SIG-M5 treated with dmso at 0.1 percent for 504 hours (cell line): Measurements from ENCODE around the gene ZNF17.
"Not testable (repeated sequence)": the region's sequence is repeated elsewhere in the genome, so short reads cannot be mapped to it uniquely, and the experiment has no call there.

Experiments
- DNase-seq: peaks from one replicate; lab custom pipeline; 2025; ENCODE audit not compliant: unreplicated experiment; lab: John Stamatoyannopoulos, UW

ZNF17 gene

DNA sequence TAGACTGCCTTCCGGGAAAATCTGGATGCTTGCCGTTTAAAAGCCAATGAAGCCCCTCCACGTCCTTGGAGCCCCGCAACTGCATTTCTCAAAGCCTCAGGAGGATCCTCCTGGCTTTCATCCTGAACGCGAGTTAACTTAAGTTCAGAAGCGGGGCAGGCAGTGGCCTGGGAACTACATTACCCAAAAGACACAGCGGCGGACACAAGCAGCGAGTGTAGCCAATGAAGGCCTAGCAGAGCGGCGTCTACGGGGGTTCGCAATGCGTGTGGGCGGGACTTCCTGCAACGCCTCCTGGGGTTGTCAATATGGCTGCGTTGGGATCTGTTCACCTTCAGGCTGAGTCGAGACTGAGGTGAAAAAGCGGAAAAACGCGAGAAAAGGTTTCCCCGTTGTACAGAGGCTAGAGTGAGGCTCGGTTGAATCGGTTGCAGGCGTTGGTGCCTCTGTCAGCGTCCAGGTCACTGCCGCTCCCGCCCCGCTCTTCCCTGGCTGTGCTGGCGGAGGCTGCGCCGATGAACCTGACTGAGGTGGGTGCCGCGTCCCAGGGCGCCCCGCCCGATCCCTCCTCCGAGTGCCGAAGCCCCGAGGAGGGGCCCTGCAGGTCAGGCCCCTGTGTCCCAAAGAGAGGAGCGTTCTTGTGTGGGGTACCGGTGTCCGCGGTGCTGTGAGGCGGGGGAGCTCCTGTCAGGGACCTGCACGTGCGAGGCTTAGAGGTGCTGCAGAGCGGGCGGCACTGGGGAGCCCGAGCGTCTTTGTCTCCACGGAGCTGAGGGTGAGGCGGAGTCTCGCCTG lies at the start of gene ZNF17:
Gene ZNF17 (plus strand): TSS at position 285 of the 795 bp plus-strand sequence. CDS start 2,455 bp downstream, outside the sequence.
- peak; percentile 92 for DNase-seq

DNA sequence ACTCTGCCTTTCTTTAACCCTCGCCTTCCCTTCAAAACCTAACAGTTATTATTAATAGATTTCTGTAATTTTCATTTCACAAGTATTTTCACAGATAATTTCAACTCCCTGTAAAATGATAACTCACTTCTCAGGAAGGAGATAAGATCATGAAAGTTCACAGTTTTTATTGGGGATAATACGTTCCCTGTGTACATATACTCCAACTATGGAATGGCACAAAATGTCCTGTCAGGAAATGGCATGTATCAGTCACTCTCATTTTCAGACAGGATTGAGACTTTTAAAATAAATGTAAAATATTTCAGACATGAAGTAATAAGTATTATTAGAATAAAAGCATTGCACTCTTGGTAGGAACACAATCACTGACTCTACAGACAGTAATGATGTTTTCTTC lies 48.5 kb upstream of the ZNF17 start:
- DNase-seq, result no peak

DNA sequence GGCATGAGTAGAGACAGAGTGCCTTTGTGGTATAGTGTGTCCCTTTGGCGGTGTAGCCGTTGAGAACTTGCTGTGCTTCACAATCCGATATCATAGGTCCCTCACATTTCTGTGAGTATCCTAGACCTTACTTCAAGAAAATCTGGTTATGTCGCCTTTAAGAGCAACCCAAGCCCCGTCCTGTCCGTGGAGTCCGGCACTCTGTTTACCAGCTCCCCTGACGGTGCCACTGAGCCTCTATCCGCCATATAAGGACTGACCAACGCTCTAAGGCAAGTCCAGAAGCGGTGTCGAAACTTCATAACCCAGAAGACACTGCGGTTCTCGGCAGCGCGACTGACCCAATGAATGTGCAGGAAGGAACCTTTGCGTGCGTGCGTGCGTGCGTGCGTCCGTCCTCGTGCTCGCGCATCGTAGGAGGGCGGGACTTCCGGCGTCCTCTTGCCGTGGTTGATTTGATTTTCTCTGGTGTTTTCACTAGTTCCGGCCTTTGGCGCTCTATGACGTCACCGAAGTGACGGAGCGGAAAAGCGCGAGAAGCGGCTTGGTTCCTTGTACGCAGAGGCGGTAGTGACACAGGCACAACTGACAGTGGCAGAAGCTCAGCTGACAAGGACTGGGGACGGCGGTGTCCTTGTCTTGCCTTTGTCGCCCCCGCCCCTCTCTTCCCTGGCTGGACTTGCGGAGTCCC lies 47.8 kb upstream of the ZNF17 start, which contains the start of the genes TRAPPC2B and ZNF547:
Gene TRAPPC2B (plus strand): TSS at position 555 of the 691 bp plus-strand sequence. CDS start 1,283 bp downstream, outside the sequence.
Gene ZNF547 (plus strand): TSS at position 555 of the 691 bp plus-strand sequence. CDS start 5,005 bp downstream, outside the sequence.
- peak; percentile 90 for DNase-seq

DNA sequence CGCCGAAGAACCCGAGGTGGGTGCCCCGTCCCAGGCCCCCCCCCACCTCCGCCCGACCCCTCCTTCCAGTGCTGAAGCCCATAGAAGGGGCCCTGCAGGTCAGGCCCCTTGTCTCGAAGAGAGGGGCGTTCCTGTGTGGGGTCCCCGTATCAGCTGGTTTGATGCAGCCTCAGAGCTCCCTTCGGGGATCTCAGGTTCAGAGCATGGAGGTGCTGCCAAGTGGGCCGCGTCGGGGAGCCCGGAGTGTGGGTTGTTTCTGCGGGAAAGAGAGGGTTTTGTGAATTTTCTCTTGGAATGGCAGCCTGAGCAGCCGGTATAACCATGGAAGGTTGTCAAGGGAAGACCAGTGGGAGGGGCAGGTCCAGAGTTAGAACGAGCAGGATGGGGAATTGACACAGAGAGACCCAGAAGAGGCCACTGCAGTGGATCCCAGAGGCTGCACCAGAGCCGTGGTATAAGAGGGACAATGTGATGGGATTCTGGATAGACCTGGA lies 47.2 kb upstream of the ZNF17 start:
- no peak for DNase-seq

DNA sequence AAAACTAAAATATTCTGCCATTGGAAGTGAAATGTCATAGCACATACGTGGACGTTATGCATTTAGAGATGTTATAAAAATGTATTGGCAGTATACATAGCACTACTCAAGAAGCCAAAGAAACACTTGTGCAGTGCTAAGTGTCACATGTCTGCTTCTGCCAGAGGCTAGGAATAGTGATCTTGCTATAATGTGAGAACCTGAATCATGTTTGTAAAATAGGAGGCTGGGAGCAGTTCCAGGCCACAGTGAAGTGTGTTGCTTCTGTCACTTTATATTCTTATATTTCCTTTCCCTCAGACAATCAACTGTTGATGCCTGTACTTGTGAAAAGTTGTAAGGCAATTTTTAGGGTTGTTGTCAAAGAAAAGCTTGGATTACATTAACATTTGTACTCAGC lies 44.2 kb upstream of the ZNF17 start:
- DNase-seq, result no peak

DNA sequence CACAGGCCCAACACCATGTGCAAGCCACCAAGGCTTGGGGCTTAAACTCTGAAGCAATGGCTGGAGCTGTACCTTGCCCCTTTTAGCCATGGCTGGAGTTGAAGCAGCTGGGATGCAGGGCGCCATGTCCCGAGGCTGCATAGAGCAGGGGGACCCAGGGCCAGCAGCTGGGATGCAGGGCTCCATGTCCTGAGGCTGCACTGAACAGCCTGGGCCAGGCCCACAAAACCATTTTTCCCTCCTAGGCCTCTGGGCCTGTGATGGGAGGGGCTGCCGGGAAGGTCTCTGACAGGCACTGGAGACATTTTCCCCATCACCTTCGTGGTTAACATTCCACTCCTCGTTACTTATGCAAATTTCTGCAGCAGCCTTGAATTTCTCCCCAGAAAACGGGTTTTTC lies 36.8 kb upstream of the ZNF17 start:
- no peak for DNase-seq

DNA sequence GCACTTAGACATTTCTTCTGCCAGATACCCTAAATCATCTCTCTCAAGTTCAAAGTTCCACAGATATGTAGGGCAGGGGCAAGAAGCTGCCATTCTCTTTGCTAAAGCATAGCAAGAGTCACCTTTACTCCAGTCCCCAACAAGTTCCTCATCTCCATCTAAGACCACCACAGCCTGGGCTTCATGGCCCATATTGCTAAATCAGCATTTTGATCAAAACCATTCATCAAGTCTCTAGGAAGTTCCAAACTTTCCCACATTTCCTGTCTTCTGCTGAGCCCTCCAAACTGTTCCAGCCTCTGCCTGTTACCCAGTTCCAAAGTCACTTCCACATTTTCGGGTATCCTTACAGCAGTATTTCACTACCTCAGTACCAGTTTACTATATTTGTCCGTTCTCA lies 36.3 kb upstream of the ZNF17 start:
- DNase-seq, result not testable (repeated sequence)

DNA sequence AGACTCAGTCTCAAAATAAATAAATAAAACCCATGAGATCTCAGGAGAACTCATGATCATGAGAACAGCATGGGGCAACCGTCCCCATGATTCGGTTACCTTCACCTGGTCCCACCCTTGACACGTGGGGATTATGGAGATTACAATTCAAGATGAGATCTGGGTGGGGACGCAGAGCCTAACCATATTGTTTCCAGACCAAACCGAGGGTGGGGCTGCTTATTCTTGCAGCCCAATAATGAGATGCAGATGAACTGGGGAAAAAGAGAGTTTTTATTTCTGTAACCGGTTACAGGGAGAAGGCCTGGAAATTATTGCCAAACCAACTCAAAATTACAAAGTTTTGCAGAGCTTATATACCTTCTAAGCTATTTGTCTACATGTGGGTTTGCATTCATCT lies 34.8 kb upstream of the ZNF17 start:
- DNase-seq, result no peak

DNA sequence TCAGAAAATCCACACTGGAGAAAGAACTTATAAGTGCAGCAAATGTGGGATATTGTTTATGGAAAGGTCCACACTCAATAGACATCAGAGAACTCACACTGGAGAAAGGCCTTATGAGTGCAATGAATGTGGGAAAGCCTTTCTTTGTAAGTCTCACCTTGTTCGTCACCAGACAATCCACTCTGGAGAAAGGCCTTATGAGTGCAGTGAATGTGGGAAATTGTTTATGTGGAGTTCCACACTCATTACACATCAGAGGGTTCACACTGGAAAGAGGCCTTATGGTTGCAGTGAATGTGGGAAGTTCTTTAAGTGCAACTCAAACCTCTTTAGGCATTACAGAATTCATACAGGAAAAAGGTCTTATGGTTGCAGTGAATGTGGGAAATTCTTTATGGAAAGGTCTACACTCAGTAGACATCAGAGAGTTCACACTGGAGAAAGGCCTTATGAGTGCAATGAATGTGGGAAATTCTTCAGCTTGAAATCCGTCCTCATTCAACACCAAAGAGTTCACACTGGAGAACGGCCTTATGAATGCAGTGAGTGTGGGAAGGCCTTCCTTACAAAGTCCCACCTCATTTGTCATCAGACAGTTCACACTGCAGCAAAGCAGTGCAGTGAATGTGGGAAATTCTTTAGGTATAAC lies 33.3 kb upstream of the ZNF17 start:
- DNase-seq, result no peak

DNA sequence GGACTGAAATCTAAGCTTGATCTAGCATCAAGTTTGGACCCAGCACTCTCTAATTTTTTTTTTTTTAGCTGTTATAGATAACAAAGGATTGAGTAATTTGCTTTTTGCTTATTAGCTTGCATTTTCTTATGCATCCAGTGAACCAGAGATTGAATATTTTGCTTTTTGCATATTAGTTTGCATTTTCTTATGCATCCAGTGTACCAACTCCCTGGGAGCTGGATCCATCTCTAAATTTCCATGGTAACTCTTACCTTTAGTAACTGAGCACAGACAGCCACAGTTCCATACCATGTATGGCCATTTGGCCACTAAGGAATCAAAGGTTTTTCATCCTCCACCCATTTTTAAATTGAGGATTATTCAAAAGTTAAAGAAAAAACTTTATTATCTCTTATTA lies 30.0 kb upstream of the ZNF17 start:
- no peak for DNase-seq

DNA sequence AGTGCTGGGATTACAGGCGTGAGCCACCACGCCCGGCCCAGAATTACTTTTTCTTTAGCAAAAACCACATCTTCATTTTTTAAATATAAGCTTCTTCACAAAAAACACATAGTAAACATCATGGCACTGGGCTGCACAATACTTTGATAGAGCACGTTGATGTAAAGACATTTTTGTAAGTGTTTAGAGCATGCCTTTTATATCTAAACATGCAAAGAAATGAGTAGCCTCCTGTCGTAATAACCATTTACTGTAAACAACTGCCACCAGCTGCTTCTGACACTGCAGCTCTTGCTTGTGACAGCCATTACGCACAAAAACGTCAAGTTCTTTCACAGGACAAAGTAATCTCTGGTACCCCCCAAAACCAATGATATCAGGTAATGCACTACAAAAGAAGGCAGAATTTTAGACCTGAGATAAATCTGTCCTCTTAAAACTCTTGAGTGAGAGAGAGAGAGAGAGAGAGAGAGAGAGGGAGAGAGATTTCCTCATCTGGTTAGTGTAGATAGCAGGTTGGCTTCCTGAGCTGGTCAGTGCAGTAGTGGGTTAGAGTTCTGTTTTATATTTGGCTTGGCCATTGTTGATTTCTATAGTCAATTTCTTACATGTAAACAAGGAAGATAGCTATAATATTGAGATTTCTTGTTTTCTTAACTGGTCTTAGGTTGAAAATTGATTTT lies 28.0 kb upstream of the ZNF17 start:
- no peak for DNase-seq

DNA sequence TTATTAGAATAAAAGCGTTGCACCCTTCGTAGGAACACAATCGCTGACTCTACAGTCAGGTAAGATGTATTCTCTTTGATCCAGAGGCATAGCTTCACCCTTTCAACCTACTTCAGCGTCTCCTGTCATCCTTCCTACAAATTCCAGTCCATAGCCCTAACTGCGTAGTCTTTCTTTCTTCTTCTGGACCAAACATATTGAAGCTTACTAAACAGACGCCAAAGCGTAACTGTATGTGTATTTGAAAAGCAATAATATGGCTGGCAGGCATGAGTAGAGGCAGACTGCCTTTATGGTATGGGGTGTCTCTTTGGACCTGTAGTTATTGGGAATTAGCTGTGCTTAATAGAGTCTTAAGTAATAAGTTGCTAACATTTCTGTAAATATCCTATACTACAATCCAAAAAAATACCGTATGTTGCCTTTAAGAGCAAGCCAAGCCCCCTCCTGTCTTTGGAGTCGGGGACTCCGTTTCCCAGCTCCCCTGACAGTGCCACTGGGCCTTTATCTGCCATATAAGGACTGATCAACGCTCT lies 21.7 kb upstream of the ZNF17 start:
- no peak for DNase-seq

DNA sequence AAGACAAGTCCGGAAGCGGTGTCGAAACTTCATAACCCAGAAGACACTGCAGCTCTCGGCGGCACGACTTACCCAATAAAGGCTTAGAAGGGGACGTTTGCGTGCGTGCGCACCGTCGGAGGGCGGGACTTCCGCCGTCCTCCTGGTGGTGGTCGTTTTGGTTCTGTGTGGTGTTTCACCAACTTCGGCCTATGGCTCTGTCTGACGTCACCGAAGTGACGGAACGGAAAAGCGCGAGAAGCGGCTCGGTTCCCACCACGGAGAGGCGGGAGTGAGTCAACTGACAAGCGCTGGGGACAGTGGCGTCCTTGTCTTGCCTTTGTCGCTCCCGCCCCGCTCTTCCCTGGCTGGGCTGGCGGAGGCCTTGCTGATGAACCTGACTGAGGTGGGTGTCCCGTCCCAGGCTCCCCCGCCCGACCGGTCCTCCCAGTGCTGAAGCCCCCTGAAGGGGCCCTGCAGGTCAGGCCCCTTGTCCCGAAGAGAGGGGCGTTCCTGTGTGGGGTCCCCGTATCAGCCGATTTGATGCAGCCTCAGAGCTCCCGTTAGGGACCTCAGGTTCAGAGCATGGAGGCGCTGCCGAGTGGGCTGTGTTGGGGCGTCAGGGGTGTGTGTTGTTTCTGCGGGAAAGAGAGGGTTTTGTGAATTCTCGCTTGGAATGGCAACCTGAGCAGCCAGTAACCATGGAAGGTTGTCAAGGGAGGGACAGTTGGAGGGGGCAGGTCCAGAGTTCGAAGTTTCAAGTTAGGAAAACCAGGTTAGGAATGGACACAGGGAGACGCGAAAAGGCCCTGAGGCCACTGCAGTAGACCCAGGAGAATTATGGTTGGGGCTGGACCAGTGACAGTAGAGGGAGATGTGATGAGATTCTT lies 21.0 kb upstream of the ZNF17 start, which contains the start of gene ZNF548:
Gene ZNF548 (plus strand): TSS at position 125 of the 869 bp plus-strand sequence. CDS start 246 bp downstream, at position 371.
- peak; percentile 90 for DNase-seq

DNA sequence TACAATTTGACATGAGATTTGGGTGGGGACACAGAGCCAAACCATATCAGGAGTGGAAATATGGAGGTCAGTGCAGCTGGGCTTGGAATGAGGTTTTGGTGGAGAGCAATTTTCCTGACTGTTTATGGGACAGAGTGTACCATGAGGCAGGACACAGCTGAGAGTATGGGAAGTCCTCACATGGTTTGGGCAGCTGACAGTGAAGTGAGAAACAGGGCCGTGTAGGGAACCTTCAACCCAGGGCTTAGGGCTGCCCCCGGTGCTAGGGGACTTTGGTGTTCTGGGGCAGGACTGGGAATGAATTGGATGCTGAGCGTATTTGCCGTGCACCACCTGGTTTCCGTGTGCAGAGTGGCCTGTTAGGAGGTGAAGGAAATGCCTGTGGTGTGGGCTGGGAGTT lies 15.3 kb upstream of the ZNF17 start:
- no peak for DNase-seq

DNA sequence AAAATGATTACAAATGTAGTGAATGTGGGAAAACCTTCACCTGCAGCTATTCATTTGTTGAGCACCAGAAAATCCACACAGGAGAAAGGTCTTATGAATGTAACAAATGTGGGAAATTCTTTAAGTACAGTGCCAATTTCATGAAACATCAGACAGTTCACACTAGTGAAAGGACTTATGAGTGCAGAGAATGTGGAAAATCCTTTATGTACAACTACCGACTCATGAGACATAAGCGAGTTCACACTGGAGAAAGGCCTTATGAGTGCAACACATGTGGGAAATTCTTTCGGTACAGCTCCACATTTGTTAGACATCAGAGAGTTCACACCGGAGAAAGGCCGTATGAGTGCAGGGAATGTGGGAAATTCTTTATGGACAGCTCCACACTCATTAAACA lies 12.1 kb upstream of the ZNF17 start:
- DNase-seq, result no peak

DNA sequence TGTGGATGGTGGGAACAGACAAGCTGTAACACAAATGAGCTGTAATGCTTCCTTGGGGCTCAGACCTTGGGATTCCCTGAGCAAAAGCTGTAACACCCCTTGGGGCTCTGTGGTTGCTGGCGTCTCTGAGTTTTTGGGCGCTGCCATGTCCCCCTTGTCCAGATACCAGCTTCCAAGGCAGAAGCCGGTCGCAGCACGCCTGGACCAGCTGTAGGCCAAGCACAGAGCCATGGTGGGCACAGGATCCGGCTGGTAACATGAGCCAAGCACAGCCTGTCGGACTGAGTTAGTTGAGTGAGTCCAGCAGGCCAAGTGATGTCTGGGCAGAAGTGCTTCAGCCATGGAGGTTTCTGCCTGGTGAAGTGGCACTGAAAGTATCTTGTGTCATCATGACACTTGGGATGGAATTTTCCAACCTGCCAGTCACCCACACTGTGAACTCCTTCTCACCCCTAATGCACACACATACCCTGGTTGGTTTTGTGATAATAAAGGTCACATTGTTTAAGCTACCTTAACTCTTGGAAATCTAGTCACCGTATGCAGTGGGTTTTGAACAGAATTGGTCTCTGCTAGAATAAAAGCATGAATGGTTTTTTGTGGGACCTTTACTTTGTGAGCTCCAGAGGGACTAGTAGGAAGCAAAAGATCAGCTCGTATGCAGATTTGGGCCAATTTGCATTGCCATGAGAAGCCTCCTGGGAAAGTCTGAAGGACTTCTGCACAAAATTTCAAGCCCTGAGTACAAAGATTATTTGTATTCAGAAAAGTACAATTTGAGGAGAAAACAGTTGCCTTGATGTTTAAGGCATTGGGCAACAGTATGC lies 7.0 kb upstream of the ZNF17 start:
- DNase-seq, result no peak

DNA sequence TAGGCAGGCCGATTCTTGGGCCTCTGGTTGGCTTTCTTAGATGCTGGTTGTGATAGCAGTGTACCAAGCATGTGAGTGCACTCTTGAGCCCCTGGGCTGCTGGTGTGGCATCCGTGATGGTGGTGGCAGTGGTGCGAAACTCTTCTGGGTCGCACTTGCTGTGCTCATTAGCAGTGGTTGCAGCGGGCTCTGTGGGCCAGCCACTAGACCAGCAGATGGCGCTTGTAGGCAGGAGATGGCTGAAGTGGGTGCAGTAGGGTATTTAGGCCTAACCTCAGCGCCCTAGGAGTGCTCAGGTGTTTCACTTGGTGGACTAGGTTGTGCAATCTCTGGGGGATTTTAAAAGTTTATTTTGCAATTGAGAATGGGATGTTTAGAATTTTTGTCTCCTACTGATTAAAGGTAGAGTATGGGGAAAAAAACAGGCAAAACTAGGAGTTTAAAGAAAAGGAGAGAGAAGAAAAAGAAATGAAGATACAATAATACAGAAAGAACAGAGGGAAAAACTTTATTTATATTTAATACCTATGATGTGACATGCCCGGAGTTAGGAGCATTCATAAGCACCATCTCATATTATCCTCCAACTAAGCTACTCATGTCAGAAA lies 4.3 kb upstream of the ZNF17 start:
- peak; percentile 15 for DNase-seq

DNA sequence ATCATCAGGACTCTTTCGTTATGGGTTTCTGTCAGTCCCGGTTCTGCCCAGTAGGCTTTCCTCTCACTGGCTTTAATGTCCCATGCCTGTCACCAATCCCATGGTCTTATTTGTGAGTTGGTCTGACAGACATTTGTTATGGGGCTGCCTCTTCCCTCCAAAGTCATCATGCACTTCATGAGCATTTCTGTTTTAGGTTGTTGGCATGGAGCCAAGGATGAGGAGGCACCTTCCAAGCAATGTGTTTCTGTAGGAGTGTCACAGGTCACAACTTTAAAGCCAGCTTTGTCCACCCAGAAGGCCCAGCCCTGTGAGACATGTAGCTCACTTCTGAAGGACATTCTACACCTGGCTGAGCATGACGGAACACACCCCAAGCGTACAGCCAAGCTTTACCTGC lies 8.5 kb downstream of the ZNF17 start:
- no peak for DNase-seq
